Measurements from ENCODE around the gene CD151. TPM values are rescaled to one million over a fixed set of nuclear protein-coding genes. Genes with fewer than 3 reads are reported as not detected.
A peak's percentile ranks its signal among the peaks of the same experiment; 100 is the strongest.

The CD151 gene
- total and polyA plus RNA-seq, 2 experiments from 2014 or later = 146 to 290 TPM

DNA sequence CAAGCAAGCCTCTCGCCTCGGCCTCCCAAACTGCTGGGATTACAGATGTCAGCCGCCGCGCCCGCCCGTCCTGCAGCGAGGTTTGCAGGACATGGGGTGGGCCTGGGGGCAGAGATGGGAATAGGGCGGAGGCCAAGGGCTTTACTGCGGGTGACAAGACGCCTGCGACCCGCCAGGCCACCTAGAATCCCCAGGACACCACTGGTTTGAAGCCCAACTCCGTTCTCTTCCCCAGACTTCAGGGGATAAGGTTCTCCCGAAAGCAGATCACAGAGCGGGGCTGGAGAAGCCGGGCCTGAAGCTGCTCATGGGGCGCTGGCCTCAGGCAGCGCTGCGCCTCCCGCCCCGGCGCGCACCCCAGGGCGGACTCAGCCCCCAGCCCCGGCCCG, 9.2 kb downstream of the CD151 start:
- DNase-seq (ENCODE audit: low read depth in 1 of 2, low spot score in 1 of 2) = no peak
- Histone ChIP-seq H3K27me3 (no peaks in the 10 kb centered on the region), H3K9me3 (ENCODE audit: low read depth) (no peaks in the 10 kb centered on the region), H3K36me3 (peaks cover 27% of the 10 kb centered on the region), H3K4me3 (peak overlapping the region; percentile 98), H3K27ac (peak overlapping the region; percentile 99), H3K4me1 (ENCODE audit: low read depth) (peaks cover 28% of the 10 kb centered on the region)
- TF ChIP-seq, protein P1, sequence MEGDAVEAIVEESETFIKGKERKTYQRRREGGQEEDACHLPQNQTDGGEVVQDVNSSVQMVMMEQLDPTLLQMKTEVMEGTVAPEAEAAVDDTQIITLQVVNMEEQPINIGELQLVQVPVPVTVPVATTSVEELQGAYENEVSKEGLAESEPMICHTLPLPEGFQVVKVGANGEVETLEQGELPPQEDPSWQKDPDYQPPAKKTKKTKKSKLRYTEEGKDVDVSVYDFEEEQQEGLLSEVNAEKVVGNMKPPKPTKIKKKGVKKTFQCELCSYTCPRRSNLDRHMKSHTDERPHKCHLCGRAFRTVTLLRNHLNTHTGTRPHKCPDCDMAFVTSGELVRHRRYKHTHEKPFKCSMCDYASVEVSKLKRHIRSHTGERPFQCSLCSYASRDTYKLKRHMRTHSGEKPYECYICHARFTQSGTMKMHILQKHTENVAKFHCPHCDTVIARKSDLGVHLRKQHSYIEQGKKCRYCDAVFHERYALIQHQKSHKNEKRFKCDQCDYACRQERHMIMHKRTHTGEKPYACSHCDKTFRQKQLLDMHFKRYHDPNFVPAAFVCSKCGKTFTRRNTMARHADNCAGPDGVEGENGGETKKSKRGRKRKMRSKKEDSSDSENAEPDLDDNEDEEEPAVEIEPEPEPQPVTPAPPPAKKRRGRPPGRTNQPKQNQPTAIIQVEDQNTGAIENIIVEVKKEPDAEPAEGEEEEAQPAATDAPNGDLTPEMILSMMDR (IDR thresholded peaks at IDR 0.05; ENCODE audit: low read depth, low read length) = no peak

DNA sequence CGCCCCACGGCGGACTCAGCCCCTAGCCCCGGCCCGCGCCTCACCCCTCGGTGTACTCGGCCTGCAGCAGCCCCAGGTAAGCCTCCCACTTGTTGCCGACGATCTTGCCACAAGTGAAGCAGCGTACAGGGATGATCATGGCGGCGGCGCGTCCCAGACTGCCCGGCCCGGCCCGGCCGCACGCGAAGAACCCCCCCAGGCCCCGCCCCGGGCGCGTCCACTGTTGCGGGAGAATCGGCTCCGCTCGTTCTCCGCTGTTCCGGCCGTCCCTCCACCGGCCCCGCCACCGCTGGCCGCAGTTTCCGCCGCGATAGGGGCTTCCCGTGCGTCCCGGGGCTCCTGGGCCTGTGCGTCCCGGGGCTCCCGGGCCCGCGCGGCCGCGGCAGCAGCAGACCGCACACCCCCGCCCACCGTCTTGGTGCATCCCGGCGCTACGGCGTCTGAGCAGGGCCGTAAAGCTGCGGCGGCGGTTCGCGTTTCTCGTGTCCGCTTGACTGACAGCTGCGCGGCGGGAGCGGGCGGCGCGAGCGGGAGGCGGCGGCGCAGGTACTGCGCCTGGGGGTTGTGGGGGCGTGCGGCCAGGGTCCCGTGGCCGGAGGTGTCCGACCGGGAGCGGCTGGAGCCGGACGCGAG, 9.7 kb downstream of the CD151 start, which contains the start of the genes POLR2L and TSPAN4:
TSS of gene POLR2L (minus strand) at position 160 of the 633 bp plus-strand sequence. CDS start at position 139, 21 bp downstream.
TSS of gene TSPAN4 (plus strand) at position 483 of the 633 bp plus-strand sequence. CDS start 7,453 bp downstream, outside the sequence.
- Histone ChIP-seq H3K9me3 (ENCODE audit: low read depth) (no peaks in the 10 kb centered on the region), H3K4me1 (ENCODE audit: low read depth) (peaks cover 28% of the 10 kb centered on the region), H3K27ac (peak within 1 kb of the TSS; percentile 99), H3K4me3 (peak within 1 kb of the TSS; percentile 98), H3K27me3 (no peaks in the 10 kb centered on the region), H3K36me3 (peaks cover 22% of the 10 kb centered on the region)
- peak; percentile 94 to 95 for DNase-seq (ENCODE audit: low read depth in 1 of 2, low spot score in 1 of 2)
- TF ChIP-seq, protein P1 (IDR thresholded peaks at IDR 0.05; ENCODE audit: low read depth, low read length) = no peak

DNA sequence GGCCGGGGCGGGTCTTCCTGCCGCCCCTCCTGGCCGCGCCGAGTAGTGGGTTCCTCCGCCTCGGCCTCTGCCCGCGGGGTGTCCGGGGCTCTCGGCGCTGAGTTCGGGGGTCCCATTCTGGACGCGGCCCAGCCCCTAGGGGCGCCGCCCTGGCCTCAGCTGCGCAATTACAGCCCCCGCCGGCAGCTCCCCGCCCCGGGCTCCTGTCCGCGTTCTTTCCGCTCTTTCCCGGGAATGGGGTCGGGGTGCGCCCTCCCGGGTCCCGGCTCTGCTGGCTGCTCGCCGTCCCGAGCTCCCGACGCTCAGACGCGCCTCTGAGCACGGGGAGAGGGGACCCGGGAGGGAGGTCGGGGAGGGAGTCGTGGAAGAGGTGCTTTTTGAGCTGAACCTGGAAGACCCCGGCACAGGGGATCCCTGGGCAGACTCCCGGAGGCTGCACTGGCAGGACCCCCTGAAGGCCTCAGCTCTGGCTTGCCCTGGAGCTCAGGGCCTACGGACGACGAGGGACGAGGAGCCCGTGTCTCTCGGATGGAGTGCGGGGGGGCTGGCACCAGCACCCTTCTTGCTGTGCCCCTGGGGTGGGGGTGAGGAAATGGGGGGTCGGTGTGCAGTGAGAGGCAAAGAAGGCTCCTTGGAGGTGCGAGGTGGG, 10.5 kb downstream of the CD151 start:
- TF ChIP-seq, protein P1 (IDR thresholded peaks at IDR 0.05; ENCODE audit: low read depth, low read length) = no peak
- Histone ChIP-seq H3K27me3 (no peaks in the 10 kb centered on the region), H3K4me1 (ENCODE audit: low read depth) (peaks cover 28% of the 10 kb centered on the region), H3K4me3 (peak overlapping the region; percentile 98), H3K36me3 (peaks cover 17% of the 10 kb centered on the region), H3K27ac (peak overlapping the region; percentile 89), H3K9me3 (ENCODE audit: low read depth) (no peaks in the 10 kb centered on the region)
- DNase-seq (ENCODE audit: low read depth in 1 of 2, low spot score in 1 of 2) = no peak

DNA sequence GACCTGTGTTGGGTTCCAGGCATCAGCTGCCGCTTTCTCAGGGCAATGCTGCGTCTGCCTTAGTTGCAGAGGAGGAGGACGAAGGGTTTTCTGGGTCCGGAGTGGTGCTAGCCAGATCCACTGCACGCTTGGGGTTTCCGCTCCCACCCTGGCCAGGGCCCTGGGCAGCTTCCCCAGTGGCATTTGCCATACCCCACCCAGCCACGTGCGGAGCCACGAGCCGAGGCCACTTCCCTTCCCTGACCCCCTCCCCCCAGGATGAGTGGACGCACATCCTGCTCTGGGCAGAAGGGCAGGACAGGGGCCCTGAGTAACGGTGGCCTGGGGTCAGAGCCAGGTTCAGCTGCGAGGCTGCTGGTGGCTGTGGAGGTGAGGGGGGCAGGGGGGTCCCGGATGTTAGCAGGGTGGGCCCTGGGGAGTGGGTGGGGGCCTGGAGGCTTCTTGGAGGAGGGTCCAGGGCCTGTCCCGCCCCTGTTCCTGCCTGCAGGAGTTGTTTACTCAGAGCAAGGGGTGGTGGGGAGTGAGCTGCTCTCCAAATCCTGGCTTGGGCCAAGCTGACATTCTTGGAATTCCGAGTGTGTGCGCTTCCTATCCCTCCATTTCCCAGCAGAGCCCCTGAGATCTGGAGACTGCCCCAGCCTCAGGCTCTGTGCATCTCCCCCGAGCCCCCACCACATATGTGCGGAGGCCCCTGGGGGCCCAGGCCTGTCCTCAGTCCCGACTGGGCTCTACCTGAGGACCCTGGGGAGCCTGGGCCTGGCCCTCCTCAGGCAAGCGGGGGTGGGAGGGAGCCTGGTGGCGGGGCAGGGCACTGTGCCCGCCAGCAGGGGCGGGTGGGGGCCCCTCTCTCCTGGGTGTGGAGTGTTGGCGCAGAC, 11.3 kb downstream of the CD151 start:
- Histone ChIP-seq H3K4me3 (peak overlapping the region; percentile 98), H3K27ac (peak overlapping the region; percentile 89), H3K36me3 (peaks cover 12% of the 10 kb centered on the region), H3K27me3 (no peaks in the 10 kb centered on the region), H3K4me1 (ENCODE audit: low read depth) (peaks cover 34% of the 10 kb centered on the region), H3K9me3 (ENCODE audit: low read depth) (no peaks in the 10 kb centered on the region)
- TF ChIP-seq, protein P1 (IDR thresholded peaks at IDR 0.05; ENCODE audit: low read depth, low read length) = peak; percentile 1
- peak; percentile 83 to 98 for DNase-seq (ENCODE audit: low read depth in 1 of 2, low spot score in 1 of 2)
